B cell (primary cell): ENCODE data around the gene RHOT1. TPM values are rescaled to one million over a fixed set of nuclear protein-coding genes. Genes with fewer than 3 reads are reported as not detected.

Experiments used
- ATAC-seq: fragments of 200-7000 bp; cut with Tn5 transposase; one replicate; pipeline ENCODE4 v1.10.0; 2021; ENCODE audit warnings: low read depth, mild to moderate bottlenecking, moderate number of reproducible peaks, moderate library complexity
- CTCF ChIA-PET: fragments of 350-600 bp; sonication (Branson Sonifier 250); formaldehyde crosslinking; loops from one replicate; lab custom pipeline; 2021; ENCODE audit warnings: antibody characterized with exemption, inconsistent platforms; lab: Charles Lee
- POLR2A ChIA-PET: fragments of 350-600 bp; sonication (Branson Sonifier 250); formaldehyde crosslinking; loops from one replicate; lab custom pipeline; 2021; ENCODE audit warnings: antibody characterized with exemption; lab: Charles Lee
- DNase-seq: peaks from one replicate; pipeline ENCODE4 v3.0.0; 2013
- H2AFZ ChIP-seq: 2 replicates; pipeline ENCODE4 v1.6.1; 2012; ENCODE audit warnings: mild to moderate bottlenecking, low read depth, low read length; ENCODE audit not compliant: insufficient read depth, poor library complexity, severe bottlenecking
- H3K27ac ChIP-seq, 2 donors: 1 replicate in 1 of 2; 2 replicates in 1 of 2; pipeline ENCODE4 v1.5.1; 2012 to 2013; ENCODE audit warnings: low read length in 2 of 2, mild to moderate bottlenecking in 2 of 2, moderate library complexity in 1 of 2
- H3K27me3 ChIP-seq, 4 experiments: fragments of 200-600 bp in 1 of 4; sonication (generic) in 1 of 4; replicated peaks in 1 of 4; 1 replicate in 2 of 4; 2 replicates in 2 of 4; pipeline versions ENCODE4 v1.6.1 to v1.7.0; 2013 to 2016; ENCODE audit warnings: low read length in 3 of 4, mild to moderate bottlenecking in 2 of 4, mixed read lengths in 1 of 4, moderate library complexity in 1 of 4; ENCODE audit not compliant: insufficient read depth in 4 of 4, control insufficient read depth in 3 of 4; ENCODE audit errors: control extremely low read depth in 1 of 4
- H3K36me3 ChIP-seq, 2 experiments: replicated peaks in 1 of 2; 1 replicate in 1 of 2; 2 replicates in 1 of 2; pipeline versions ENCODE4 v1.6.1 to v1.7.1; 2013; ENCODE audit warnings: low read length in 1 of 2; ENCODE audit not compliant: insufficient read depth in 2 of 2, control insufficient read depth in 1 of 2; ENCODE audit errors: control extremely low read depth in 1 of 2, extremely low read depth in 1 of 2
- H3K4me1 ChIP-seq, 2 donors: fragments of 200-600 bp in 1 of 2; sonication (generic) in 1 of 2; 1 replicate in 1 of 2; 2 replicates in 1 of 2; pipeline versions ENCODE4 v1.5.1 to v1.6.1; 2013 to 2017; ENCODE audit warnings: low read length in 2 of 2; ENCODE audit not compliant: control insufficient read depth in 2 of 2, insufficient read depth in 2 of 2
- H3K4me2 ChIP-seq: replicated peaks from 2 replicates; pipeline ENCODE3; 2012; ENCODE audit warnings: mild to moderate bottlenecking, low read depth, low read length; ENCODE audit not compliant: poor library complexity, severe bottlenecking
- H3K4me3 ChIP-seq, 5 experiments: fragments of 200-600 bp in 1 of 5; sonication (generic) in 1 of 5; 1 replicate in 3 of 5; 2 replicates in 2 of 5; pipeline versions ENCODE4 v1.5.1 to v1.7.0; 2011 to 2016; ENCODE audit warnings: low read length in 4 of 5, mild to moderate bottlenecking in 4 of 5, low read depth in 2 of 5, control low read depth in 1 of 5, moderate library complexity in 1 of 5; ENCODE audit not compliant: insufficient read depth in 1 of 5; ENCODE audit errors: control extremely low read depth in 1 of 5, extremely low read depth in 1 of 5
- H3K79me2 ChIP-seq: fragments of 200-600 bp; sonication (generic); one replicate; pipeline ENCODE4 v1.6.0; 2016; ENCODE audit warnings: low read length; ENCODE audit not compliant: control insufficient read depth, insufficient read depth
- H3K9ac ChIP-seq: fragments of 200-600 bp; sonication (generic); 2 replicates; pipeline ENCODE4 v1.6.1; 2017; ENCODE audit warnings: mild to moderate bottlenecking, low read length, moderate library complexity
- H3K9me3 ChIP-seq, 3 donors: one replicate each; pipeline versions ENCODE4 v1.6.1 to v1.7.1; 2013; ENCODE audit warnings: low read length in 2 of 3; ENCODE audit not compliant: control insufficient read depth in 2 of 3, insufficient read depth in 1 of 3; ENCODE audit errors: control extremely low read depth in 1 of 3
- H4K20me1 ChIP-seq: 2 replicates; pipeline ENCODE4 v1.6.0; 2012; ENCODE audit warnings: mild to moderate bottlenecking, low read length; ENCODE audit not compliant: insufficient read depth, control insufficient read depth, poor library complexity, severe bottlenecking
- H3K27ac Mint-ChIP-seq: one replicate; pipeline ENCODE4 v1.8.0; 2021; ENCODE audit warnings: mixed read lengths
- H3K27me3 Mint-ChIP-seq: one replicate; pipeline ENCODE4 v1.8.0; 2021; ENCODE audit warnings: mixed read lengths
- H3K4me1 Mint-ChIP-seq: one replicate; pipeline ENCODE4 v1.8.0; 2021; ENCODE audit warnings: mixed read lengths
- H3K4me3 Mint-ChIP-seq: one replicate; pipeline ENCODE4 v1.8.0; 2021; ENCODE audit warnings: mixed read lengths
- H3K9me3 Mint-ChIP-seq: one replicate; pipeline ENCODE4 v1.8.0; 2022; ENCODE audit warnings: mixed read lengths; ENCODE audit not compliant: insufficient read depth
- CTCF ChIP-seq: fragments of 200-600 bp; IDR thresholded peaks from one replicate; pipeline ENCODE4 v1.8.0; 2022; ENCODE audit warnings: antibody characterized with exemption, mild to moderate bottlenecking
- EZH2 ChIP-seq: IDR thresholded peaks from 2 replicates; pipeline ENCODE4 v1.6.1; 2012; ENCODE audit warnings: borderline replicate concordance, low read depth, mild to moderate bottlenecking, moderate library complexity, low read length; ENCODE audit not compliant: insufficient read depth, poor library complexity, severe bottlenecking
- WGBS: methylation state at CpG from one replicate; pipeline ENCODE4 v1.1.5; 2013; ENCODE audit warnings: missing lambda C conversion rate; ENCODE audit not compliant: insufficient coverage; 5-methylcytosine and 5-hydroxymethylcytosine counted together
- intact Hi-C: fragments of 100-400 bp; cut with micrococcal nuclease; formaldehyde crosslinking; loops from one replicate; pipeline ENCODE4 v1.10.0; 2022
- polyA plus RNA-seq: library from polyadenylated mRNA; depleted of rRNA; stranded (reverse); fragments of >200 nt; gene quantifications from 2 replicates; pipeline ENCODE4 v1.2.3, GENCODE V29; 2012
- total RNA-seq, 2 donors: library from RNA; stranded (reverse); fragments of 120-200 nt in 1 of 2; gene quantifications; 1 replicate in 1 of 2; 2 replicates in 1 of 2; pipeline versions ENCODE4 v1.2.3 to v1.2.4, GENCODE V29; 2013 to 2022

RHOT1 gene
- total and polyA plus RNA-seq, 2 donors (not counting 1 experiment from before 2014, with no cell fraction given), result 24.6 to 24.7 TPM

DNA sequence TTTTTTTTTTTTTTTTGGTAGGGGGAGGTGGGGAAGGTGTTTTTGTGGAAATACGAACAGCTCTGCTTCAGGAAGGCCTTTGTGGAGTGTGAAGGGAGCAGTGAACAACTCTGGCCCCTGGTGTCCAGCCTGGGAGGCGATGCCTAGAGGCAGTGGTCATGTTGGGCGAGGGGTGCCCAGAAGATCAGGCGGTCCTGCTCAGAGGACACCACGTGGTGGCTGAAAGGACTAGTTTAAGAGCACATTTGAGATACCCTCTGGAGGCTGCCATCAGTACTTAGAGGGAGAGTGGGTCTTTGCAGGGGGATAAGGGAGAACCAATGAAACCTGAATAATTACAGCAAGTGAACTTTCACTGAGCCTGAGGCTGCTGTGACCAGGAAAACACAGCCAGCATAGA, 40.1 kb upstream of the RHOT1 start:
- Mint-ChIP-seq H3K4me3 (no peak overlapping the region), H3K27me3 (peaks cover 2% of the 10 kb centered on the region), H3K27ac (no peak overlapping the region), H3K9me3 (no peaks in the 10 kb centered on the region), H3K4me1 (peaks cover 3% of the 10 kb centered on the region)
- Histone ChIP-seq H4K20me1 (no peaks in the 10 kb centered on the region), H3K79me2 (no peaks in the 10 kb centered on the region), H3K27me3 (no peaks in the 10 kb centered on the region), H3K4me2 (no peak overlapping the region), H3K36me3 (no peaks in the 10 kb centered on the region), H3K4me1 (peaks cover 0 to 3% of the 10 kb centered on the region in 2 donors), H3K27ac (no peak overlapping the region), H2AFZ (no peak overlapping the region), H3K4me3 (no peak overlapping the region), H3K9me3 (no peaks in the 10 kb centered on the region), H3K9ac (no peak overlapping the region)
- intact Hi-C loops, result no loop called here
- WGBS, result 89% methylated on average over 5 of the region's 5 CpGs
- TF ChIP-seq CTCF (no peak), EZH2 (no peak)
- CTCF ChIA-PET, result no interaction called here
- DNase-seq, result no peak
- POLR2A ChIA-PET, result interaction anchor here (0.7 kb wide), 1 partner anchor 101 kb away, joined by 8 read pairs; no protein-coding TSS in a partner anchor
- no peak for ATAC-seq

DNA sequence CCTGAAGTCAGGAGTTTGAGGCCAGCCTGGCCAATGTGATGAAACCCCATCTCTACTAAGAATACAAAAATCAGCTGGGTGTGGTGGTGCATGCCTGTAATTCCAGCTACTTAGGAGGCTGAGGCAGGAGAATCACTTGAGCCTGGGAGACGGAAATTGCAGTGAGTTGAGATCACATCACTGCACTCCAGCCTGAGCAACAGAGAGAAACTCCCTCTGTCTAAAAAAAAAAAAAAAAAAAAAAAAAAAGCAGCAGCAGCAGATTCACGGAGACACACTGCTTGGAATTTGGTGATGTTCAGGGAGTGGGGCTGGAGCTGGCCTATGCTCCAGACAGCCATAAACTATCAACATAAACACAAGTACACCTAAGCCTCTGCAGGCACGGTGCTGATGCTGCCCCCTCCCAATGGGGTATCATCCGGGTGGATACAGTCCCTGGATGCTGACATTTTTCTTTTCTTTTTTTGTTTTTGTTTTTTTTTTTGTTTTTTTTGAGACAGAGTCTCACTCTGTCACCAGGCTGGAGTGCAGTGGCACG, 39.6 kb upstream of the RHOT1 start:
- no peak overlapping the region for H2AFZ ChIP-seq
- ATAC-seq, result no peak
- no peaks in the 10 kb centered on the region for H3K36me3 ChIP-seq
- Mint-ChIP-seq H3K9me3 (no peaks in the 10 kb centered on the region), H3K27ac (no peak overlapping the region), H3K4me3 (no peak overlapping the region), H3K27me3 (peaks cover 2% of the 10 kb centered on the region), H3K4me1 (peaks cover 4% of the 10 kb centered on the region)
- H3K9ac ChIP-seq, result no peak overlapping the region
- no peak overlapping the region for H3K4me3 ChIP-seq
- H4K20me1 ChIP-seq, result no peaks in the 10 kb centered on the region
- no peaks in the 10 kb centered on the region for H3K9me3 ChIP-seq
- H3K4me1 ChIP-seq, result peaks cover 0 to 3% of the 10 kb centered on the region in 2 donors
- CTCF ChIA-PET, result no interaction called here
- intact Hi-C loops, result no loop called here
- WGBS, result no CpG with 5 or more reads among the region's 5 CpGs
- DNase-seq, result no peak
- H3K79me2 ChIP-seq, result no peaks in the 10 kb centered on the region
- H3K27me3 ChIP-seq, result no peaks in the 10 kb centered on the region
- no peak overlapping the region for H3K27ac ChIP-seq
- POLR2A ChIA-PET, result interaction anchor here (0.7 kb wide), 2 partner anchors 101 to 198 kb away, joined by 8 to 11 read pairs; no protein-coding TSS in a partner anchor
- no peak overlapping the region for H3K4me2 ChIP-seq
- TF ChIP-seq EZH2, result no peak
- no peak for TF ChIP-seq CTCF
